ENCODE measurements around the gene C8G. TPM values are rescaled to one million over a fixed set of nuclear protein-coding genes. Genes with fewer than 3 reads are reported as not detected.

Gene C8G
- polyA plus RNA-seq, 1 donor from 2014 or later: not detected

- Histone ChIP-seq H3K9me2 (ENCODE audit: insufficient read depth, low read length) (no peaks in the 10 kb centered on the region), H3K4me2 (ENCODE audit: low read length) (no peak overlapping the region), H2AFZ (ENCODE audit: low read depth, low read length) (no peak overlapping the region), H3K36me3 (ENCODE audit: insufficient read depth, low read length) (no peaks in the 10 kb centered on the region), H3K4me3 (ENCODE audit: low read length) (no peak overlapping the region), H4K20me1 (ENCODE audit: insufficient read depth) (no peaks in the 10 kb centered on the region), H3K79me2 (replicated peaks; ENCODE audit: insufficient read depth, low read length) (no peaks in the 10 kb centered on the region), H3K27ac (ENCODE audit: low read length) (no peak overlapping the region), H3K9me3 (ENCODE audit: low read length) (no peaks in the 10 kb centered on the region), H3K27me3 (ENCODE audit: insufficient read depth, low read depth, low read length) (no peaks in the 10 kb centered on the region), H3K9ac (ENCODE audit: low read length) (no peak overlapping the region), H3F3A (ENCODE audit: insufficient read depth, low read length, poor library complexity, severe bottlenecking) (no peaks in the 10 kb centered on the region)
- TF ChIP-seq, protein P1, sequence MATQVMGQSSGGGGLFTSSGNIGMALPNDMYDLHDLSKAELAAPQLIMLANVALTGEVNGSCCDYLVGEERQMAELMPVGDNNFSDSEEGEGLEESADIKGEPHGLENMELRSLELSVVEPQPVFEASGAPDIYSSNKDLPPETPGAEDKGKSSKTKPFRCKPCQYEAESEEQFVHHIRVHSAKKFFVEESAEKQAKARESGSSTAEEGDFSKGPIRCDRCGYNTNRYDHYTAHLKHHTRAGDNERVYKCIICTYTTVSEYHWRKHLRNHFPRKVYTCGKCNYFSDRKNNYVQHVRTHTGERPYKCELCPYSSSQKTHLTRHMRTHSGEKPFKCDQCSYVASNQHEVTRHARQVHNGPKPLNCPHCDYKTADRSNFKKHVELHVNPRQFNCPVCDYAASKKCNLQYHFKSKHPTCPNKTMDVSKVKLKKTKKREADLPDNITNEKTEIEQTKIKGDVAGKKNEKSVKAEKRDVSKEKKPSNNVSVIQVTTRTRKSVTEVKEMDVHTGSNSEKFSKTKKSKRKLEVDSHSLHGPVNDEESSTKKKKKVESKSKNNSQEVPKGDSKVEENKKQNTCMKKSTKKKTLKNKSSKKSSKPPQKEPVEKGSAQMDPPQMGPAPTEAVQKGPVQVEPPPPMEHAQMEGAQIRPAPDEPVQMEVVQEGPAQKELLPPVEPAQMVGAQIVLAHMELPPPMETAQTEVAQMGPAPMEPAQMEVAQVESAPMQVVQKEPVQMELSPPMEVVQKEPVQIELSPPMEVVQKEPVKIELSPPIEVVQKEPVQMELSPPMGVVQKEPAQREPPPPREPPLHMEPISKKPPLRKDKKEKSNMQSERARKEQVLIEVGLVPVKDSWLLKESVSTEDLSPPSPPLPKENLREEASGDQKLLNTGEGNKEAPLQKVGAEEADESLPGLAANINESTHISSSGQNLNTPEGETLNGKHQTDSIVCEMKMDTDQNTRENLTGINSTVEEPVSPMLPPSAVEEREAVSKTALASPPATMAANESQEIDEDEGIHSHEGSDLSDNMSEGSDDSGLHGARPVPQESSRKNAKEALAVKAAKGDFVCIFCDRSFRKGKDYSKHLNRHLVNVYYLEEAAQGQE (IDR thresholded peaks at IDR 0.05; ENCODE audit: borderline replicate concordance): no peak
- no peak for TF ChIP-seq EP300 (conservative IDR thresholded peaks at IDR 0.05; ENCODE audit: poor library complexity, severe bottlenecking)
- TF ChIP-seq TAF1 (IDR thresholded peaks at IDR 0.05; ENCODE audit: low read depth): no peak
- TF ChIP-seq MXI1 (conservative IDR thresholded peaks at IDR 0.05; ENCODE audit: poor library complexity, severe bottlenecking): no peak
- no peak for TF ChIP-seq EZH2 (IDR thresholded peaks at IDR 0.05; ENCODE audit: borderline replicate concordance, insufficient read depth, low read length, poor library complexity, severe bottlenecking)
- TF ChIP-seq POLR2AphosphoS5 (IDR thresholded peaks at IDR 0.05): no peak
- TF ChIP-seq RAD21 (conservative IDR thresholded peaks at IDR 0.05): no peak
- no peak for TF ChIP-seq SMC3 (conservative IDR thresholded peaks at IDR 0.05; ENCODE audit: poor library complexity)
- TF ChIP-seq, protein P2, sequence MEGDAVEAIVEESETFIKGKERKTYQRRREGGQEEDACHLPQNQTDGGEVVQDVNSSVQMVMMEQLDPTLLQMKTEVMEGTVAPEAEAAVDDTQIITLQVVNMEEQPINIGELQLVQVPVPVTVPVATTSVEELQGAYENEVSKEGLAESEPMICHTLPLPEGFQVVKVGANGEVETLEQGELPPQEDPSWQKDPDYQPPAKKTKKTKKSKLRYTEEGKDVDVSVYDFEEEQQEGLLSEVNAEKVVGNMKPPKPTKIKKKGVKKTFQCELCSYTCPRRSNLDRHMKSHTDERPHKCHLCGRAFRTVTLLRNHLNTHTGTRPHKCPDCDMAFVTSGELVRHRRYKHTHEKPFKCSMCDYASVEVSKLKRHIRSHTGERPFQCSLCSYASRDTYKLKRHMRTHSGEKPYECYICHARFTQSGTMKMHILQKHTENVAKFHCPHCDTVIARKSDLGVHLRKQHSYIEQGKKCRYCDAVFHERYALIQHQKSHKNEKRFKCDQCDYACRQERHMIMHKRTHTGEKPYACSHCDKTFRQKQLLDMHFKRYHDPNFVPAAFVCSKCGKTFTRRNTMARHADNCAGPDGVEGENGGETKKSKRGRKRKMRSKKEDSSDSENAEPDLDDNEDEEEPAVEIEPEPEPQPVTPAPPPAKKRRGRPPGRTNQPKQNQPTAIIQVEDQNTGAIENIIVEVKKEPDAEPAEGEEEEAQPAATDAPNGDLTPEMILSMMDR (IDR thresholded peaks at IDR 0.05; ENCODE audit: poor library complexity, severe bottlenecking): no peak
Measured at GRCh38 chr9:136955943-136956335, 10.9 kb downstream of the C8G start.

DNA sequence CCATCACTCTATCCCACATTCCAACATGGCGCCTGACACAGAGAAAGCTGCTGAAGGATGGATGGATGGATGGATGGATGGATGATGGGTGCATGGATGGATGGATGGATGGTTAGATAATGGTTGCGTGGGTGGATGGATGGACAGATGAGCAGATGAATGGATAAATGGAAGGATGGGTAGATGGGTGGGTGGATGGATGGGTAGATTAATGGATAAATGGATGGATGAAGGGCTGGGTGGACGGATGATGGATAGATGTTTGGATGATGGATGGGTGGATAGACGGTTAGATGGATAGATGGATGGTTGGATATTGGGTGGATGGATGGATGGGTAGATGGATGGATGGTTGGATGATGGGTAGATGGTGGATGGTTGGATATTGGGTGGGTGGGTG lies 11.6 kb downstream of the C8G start:
- Histone ChIP-seq H3F3A (ENCODE audit: insufficient read depth, low read length, poor library complexity, severe bottlenecking) (no peaks in the 10 kb centered on the region), H3K27me3 (ENCODE audit: insufficient read depth, low read depth, low read length) (no peaks in the 10 kb centered on the region), H3K27ac (ENCODE audit: low read length) (no peak overlapping the region), H3K36me3 (ENCODE audit: insufficient read depth, low read length) (no peaks in the 10 kb centered on the region), H3K79me2 (replicated peaks; ENCODE audit: insufficient read depth, low read length) (no peaks in the 10 kb centered on the region), H2AFZ (ENCODE audit: low read depth, low read length) (no peak overlapping the region), H3K9ac (ENCODE audit: low read length) (no peak overlapping the region), H3K9me3 (ENCODE audit: low read length) (no peaks in the 10 kb centered on the region), H3K9me2 (ENCODE audit: insufficient read depth, low read length) (no peaks in the 10 kb centered on the region), H3K4me2 (ENCODE audit: low read length) (no peak overlapping the region), H4K20me1 (ENCODE audit: insufficient read depth) (no peaks in the 10 kb centered on the region), H3K4me3 (ENCODE audit: low read length) (no peak overlapping the region)
- TF ChIP-seq, protein P2 (IDR thresholded peaks at IDR 0.05; ENCODE audit: poor library complexity, severe bottlenecking): no peak
